CD4-positive, alpha-beta T cell treated with Interleukin-17A for 1 hour (primary cell): Measurements from ENCODE around the gene INPP5D.
"Not testable (repeated sequence)": the region's sequence is repeated elsewhere in the genome, so short reads cannot be mapped to it uniquely, and the experiment has no call there.

Experiments used
- DNase-seq: peaks from one replicate; pipeline ENCODE4 v3.0.0-alpha.2; 2020

INPP5D gene

DNA sequence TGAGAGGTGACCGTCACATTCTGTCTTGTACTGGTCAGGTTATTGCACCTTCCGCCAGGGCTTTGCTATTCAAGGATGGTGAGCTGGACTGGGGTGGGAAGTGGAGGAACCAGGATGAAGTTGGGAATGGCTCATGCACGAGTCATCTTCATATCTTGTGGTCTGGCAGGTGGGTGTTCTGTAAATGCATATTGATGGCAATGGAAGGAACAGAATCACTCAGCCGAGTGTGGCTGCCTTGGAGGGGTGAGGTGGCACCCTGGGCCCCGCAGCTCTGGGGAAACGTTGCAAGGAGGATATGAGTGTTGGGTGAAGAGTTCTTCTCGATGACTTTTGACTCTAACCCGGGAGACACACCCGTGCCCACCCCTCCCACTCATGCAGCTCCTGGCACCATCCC, 26.5 kb upstream of the INPP5D start:
- no peak for DNase-seq

- DNase-seq = no peak
Observed at GRCh38 chr2:233034091-233034882, 25.9 kb upstream of the INPP5D start.

DNA sequence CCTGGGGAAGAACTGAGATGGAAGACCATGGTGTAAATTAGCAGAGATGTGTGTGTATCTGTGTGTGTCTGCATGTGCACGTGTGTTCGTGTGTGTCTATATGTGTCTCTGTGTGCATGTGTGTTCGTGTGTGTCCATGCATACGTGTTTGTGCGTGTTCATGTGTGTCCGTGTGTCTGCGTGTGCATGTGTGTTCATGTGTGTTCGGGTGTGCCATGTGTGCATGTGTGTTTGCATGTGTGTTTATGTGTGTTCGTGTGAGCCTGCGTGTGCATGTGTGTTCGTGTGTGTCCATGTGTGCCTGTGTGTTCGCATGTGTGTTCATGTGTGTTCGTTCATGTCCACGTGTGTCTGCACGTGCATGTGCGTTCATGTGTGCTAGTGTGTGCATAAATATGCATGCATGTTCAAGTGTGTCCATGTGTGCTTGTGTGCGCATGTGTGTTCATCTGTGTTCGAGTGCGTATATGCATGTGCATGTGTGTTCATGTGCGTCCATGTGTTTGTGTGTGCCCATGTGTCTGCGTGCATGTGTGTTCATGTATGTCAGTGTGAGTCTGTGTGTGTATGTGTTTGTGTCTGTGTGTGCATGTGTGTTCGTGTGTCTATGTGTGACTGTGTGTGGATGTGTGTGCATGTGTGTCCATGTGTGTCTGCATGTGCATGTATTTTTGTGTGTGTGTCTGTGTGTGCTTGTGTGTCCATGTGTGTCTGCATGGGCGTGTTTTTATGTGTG, 24.5 kb upstream of the INPP5D start:
- no peak for DNase-seq

- no peak for DNase-seq
Observed at GRCh38 chr2:233036162-233036838, 23.8 kb upstream of the INPP5D start.

DNA sequence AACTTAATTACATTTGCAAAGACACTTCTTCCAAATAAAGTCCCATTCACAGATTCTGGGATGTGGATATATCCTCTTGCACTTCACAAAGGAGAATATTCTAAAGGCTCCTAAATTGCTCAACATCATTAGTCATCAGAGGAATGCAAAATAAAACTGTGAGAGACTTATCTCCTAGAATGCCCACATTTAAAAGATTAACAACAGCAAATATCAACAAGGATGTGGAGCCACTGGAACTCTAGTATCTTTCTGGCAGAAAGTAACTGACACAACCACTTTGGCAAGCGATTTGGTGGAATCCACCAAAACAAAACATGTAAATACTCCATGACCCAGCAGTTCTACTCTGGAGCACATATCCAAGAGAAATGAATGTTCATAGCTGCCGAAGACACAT, 23.1 kb upstream of the INPP5D start:
- DNase-seq = no peak

DNA sequence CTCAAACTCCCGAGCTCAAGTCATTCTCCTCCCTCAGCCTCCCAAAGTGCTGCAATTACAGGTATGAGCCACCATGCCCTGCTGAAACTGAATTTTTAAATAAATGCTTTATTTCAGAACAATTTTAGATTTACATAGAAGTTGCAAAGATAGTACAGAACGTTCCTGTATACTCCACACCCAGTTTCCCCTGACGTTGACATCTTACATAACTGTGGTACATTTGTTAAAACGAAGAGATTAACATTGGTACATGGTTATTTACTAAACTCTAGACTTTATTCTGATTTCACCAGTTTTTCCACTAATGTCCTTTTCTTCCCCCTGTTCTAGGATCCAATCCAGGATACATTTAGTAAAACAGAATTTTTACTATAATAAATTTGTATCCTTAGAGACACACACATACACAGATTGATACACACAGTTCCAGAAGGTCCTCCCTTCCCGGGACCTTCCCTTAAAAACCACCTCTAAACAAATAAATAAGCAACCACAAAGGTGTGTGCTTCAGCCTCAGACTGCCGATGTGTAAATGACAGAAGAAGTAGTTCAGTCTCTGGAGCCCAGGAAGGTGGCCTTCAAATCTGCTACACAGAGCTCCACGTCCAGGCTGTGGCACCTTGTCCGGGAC, 20.8 kb upstream of the INPP5D start:
- DNase-seq = no peak

DNA sequence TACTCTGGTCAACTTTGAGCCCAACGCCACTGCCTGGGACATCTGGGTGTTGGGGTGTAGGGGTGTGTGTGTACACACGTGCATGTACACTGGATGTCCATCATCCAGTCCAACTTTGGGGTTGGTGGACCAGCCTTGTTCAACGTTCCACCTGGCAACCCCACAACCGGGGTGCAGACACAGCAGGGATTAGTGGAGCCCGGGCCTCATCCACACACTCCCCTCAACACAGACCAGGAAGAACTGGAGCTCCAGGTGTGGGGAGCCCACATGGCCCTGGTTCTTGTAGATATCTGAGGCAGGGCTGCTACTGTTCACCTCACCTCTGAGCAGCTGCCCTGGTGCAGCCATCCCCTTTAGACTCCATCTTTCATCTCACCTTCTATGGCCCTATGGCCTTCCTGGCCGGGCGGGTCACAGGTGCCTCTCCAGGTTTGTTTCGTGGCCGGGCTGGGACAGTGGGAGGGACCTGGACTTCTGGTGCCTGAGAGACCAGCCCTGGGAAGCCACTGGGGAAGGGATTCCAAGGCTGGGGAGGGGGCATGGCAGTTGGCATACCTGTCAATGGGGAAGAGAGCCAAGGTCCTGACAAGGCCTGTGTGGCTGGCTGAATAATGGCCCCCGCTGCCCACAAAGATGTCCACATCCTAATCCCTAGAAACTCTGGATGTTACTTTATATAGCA, 20.2 kb upstream of the INPP5D start:
- no peak for DNase-seq

- no peak for DNase-seq
Observed at GRCh38 chr2:233040571-233040970, 19.6 kb upstream of the INPP5D start.

- DNase-seq = no peak
Observed at GRCh38 chr2:233041722-233042323, 18.3 kb upstream of the INPP5D start.

DNA sequence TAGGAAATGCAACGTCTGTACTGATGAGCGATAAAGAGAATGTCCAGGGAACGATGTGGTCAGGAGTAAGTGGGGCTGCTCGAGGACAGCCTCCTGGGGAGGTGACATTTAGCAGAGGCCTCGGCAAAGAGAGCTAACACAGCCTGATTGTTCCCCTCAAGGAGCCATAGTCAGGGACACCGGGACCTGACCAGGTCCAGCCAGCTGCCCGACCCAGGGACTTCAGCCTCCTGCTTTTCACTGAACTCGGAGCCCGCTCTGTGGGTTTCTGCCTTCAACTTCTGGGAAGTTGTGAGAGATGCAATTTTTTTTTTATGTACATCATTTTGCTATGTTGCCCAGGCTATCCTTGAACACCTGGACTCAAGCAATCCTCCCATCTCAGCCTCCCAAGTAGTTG, 17.6 kb upstream of the INPP5D start:
- no peak for DNase-seq

DNA sequence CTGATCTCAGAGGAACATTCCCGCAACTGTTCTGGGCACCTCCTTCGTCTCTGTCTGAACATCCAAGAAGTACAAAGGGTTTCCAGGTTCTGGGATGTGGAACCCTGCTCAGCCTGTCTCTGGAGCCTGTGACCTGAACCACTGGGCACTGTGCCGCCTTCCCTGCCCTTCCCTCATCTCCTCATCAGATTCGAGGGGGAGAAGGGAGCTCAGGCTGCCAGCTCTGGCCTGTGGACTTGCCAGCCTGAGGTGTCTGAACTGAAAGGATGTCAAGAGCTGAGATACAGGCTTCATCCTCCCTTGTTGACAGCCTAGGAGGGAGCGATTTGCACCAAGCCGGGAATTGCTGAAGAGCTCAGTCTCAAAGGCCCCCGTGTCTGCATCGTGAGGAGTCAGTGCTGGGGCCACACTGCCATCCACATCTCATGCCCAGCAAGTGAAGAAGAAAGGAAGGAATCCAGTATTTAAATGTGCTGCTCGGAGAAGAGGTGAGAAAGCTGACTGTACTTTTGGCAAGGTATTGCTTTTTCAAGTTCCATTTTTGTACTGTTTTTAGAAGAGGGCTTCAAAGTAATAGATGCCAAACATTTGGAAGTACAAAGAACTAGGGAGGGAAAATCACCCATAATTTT, 15.1 kb upstream of the INPP5D start:
- DNase-seq = no peak

- no peak for DNase-seq
Observed at GRCh38 chr2:233047206-233047605, 12.9 kb upstream of the INPP5D start.

GRCh38 chr2:233047667-233048066, 12.5 kb upstream of the INPP5D start:
- DNase-seq = no peak

DNA sequence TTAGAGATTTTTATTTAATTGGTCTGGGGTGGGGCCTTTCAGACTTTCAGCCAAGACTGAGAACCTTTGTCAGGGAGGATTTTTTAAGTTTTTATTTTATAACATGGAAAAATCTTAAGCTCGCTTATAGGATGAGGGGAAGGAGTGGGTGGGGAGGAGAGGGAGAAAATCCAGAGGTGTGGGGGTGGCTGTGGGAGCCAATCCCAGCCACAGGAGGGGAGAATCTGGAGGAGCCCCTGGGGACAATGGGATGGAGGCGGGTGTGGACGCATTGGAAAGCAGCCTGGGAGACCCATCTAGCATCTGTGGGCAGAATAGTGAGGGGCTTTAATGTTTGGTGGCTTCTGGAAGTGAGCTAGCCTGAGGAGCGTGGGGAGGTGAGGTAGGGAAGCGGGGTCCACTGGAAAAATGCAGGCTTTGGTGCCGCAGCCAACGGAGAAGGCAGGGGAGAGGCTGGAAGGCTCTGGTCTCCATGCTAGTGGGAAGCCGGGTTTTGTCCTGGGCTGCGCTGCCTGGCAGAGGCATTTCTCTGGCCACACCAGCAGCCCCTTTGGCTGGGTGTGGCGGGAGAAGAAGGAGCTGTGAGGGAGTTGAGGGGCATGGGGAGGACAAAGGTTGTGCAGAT, 11.5 kb upstream of the INPP5D start:
- no peak for DNase-seq

DNA sequence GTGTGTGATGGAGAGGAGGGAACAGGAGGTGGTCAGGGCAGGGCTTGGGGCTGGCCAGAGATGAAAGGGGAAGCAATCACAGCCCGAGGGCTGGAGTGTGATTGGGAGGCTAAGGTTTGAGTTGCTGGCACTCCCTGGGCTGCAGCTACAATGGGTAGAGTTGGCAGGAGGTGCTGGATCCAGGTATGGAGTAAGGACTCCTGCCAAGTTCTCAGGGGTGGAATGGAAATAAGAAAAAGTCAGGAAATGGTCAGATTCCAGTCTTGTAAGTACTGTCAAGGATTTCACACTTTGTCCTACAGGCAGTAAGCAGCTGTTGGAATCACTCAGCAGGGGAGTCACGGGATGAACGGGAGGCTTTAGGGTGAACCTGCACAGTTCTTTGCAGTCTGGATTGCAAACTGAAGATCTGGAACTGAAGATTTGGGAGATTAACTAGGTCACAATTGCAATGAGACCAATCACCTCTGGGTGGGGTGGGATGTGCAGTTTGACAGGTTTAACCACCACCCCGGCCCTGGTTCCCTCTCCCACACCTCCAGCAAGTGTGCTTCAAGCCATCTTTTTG, 10.9 kb upstream of the INPP5D start:
- DNase-seq = peak; percentile 29

- DNase-seq = no peak
Observed at GRCh38 chr2:233051241-233052149, 8.6 kb upstream of the INPP5D start.

- DNase-seq = not testable (repeated sequence)
Observed at GRCh38 chr2:233052517-233052916, 7.6 kb upstream of the INPP5D start.

GRCh38 chr2:233053928-233054784, 6.0 kb upstream of the INPP5D start:
- peak; percentile 73 for DNase-seq

GRCh38 chr2:233055362-233055761, 4.8 kb upstream of the INPP5D start:
- no peak for DNase-seq
